Skin epidermis (tissue), 12 donors: ENCODE data around the gene MACROD2.
"Not testable (repeated sequence)": the region's sequence is repeated elsewhere in the genome, so short reads cannot be mapped to it uniquely, and the experiment has no call there.

Experiments used
- H3K27ac ChIP-seq, 21 experiments: fragments of 200-600 bp; sonication (generic) in 11 of 21; one replicate each; pipeline ENCODE4 v1.5.0; 2020; ENCODE audit warnings: mild to moderate bottlenecking in 3 of 21, inconsistent platforms in 2 of 21, moderate library complexity in 2 of 21
- H3K4me3 ChIP-seq, 7 experiments: fragments of 200-600 bp; sonication (generic) in 2 of 7; one replicate each; pipeline ENCODE4 v1.5.0; 2020; ENCODE audit warnings: inconsistent platforms in 2 of 7, mild to moderate bottlenecking in 2 of 7, moderate library complexity in 1 of 7

The MACROD2 gene

GRCh38 chr20:15951658-15952057 lies 1956.3 kb downstream of the MACROD2 start:
- Histone ChIP-seq H3K4me3 (no peak overlapping the region), H3K27ac (no peak overlapping the region)

- H3K27ac ChIP-seq: no peak overlapping the region
Observed at GRCh38 chr20:15958142-15958541, 1962.8 kb downstream of the MACROD2 start.

GRCh38 chr20:15965165-15965564 lies 1969.8 kb downstream of the MACROD2 start:
- Histone ChIP-seq H3K27ac (no peak overlapping the region), H3K4me3 (no peak overlapping the region)

More at GRCh38 chr20:15958142-15958541, 1962.8 kb downstream of the MACROD2 start:
- H3K4me3 ChIP-seq: no peak overlapping the region

- Histone ChIP-seq H3K4me3 (no peak overlapping the region), H3K27ac (no peak overlapping the region)
Observed at GRCh38 chr20:15967334-15967733, 1972.0 kb downstream of the MACROD2 start.

GRCh38 chr20:15976047-15976736 lies 1980.9 kb downstream of the MACROD2 start:
- H3K27ac ChIP-seq: no peak overlapping the region
- H3K4me3 ChIP-seq: no peak overlapping the region

GRCh38 chr20:15977026-15977425 lies 1981.7 kb downstream of the MACROD2 start:
- H3K4me3 ChIP-seq: no peak overlapping the region
- H3K27ac ChIP-seq: no peak overlapping the region

- Histone ChIP-seq H3K4me3 (no peak overlapping the region), H3K27ac (no peak overlapping the region)
Observed at GRCh38 chr20:15977758-15978157, 1982.4 kb downstream of the MACROD2 start.

- H3K27ac ChIP-seq: peak overlapping the region in 1 of 21 experiments; percentile 71
- H3K4me3 ChIP-seq: not testable (repeated sequence)
Observed at GRCh38 chr20:15985494-15986368, 1990.4 kb downstream of the MACROD2 start.

- Histone ChIP-seq H3K27ac (no peak overlapping the region), H3K4me3 (no peak overlapping the region)
Observed at GRCh38 chr20:15986690-15987089, 1991.4 kb downstream of the MACROD2 start.

- no peak overlapping the region for H3K27ac ChIP-seq
- no peak overlapping the region for H3K4me3 ChIP-seq
Observed at GRCh38 chr20:15991279-15991678, 1996.0 kb downstream of the MACROD2 start.

- Histone ChIP-seq H3K4me3 (no peak overlapping the region), H3K27ac (no peak overlapping the region)
Observed at GRCh38 chr20:15992564-15992963, 1997.2 kb downstream of the MACROD2 start.

GRCh38 chr20:16000112-16000511 lies 2004.8 kb downstream of the MACROD2 start:
- Histone ChIP-seq H3K4me3 (no peak overlapping the region), H3K27ac (no peak overlapping the region)

- H3K27ac ChIP-seq: no peak overlapping the region
- no peak overlapping the region for H3K4me3 ChIP-seq
Observed at GRCh38 chr20:16001286-16001685, 2006.0 kb downstream of the MACROD2 start.

- Histone ChIP-seq H3K27ac (no peak overlapping the region), H3K4me3 (no peak overlapping the region)
Observed at GRCh38 chr20:16003310-16003709, 2008.0 kb downstream of the MACROD2 start.

GRCh38 chr20:16004108-16004854 lies 2009.0 kb downstream of the MACROD2 start:
- no peak overlapping the region for H3K4me3 ChIP-seq
- no peak overlapping the region for H3K27ac ChIP-seq

GRCh38 chr20:16005021-16005914 lies 2010.0 kb downstream of the MACROD2 start:
- Histone ChIP-seq H3K4me3 (no peak overlapping the region), H3K27ac (no peak overlapping the region)

GRCh38 chr20:16005915-16006493 lies 2010.7 kb downstream of the MACROD2 start:
- Histone ChIP-seq H3K4me3 (no peak overlapping the region), H3K27ac (no peak overlapping the region)

GRCh38 chr20:16007164-16007563 lies 2011.8 kb downstream of the MACROD2 start:
- Histone ChIP-seq H3K4me3 (no peak overlapping the region), H3K27ac (no peak overlapping the region)

GRCh38 chr20:16007962-16008361 lies 2012.6 kb downstream of the MACROD2 start:
- Histone ChIP-seq H3K4me3 (no peak overlapping the region), H3K27ac (no peak overlapping the region)
